ENCODE data around the gene LRSAM1.

Gene LRSAM1

GRCh38 chr9:127530206-127530941 is 79.1 kb downstream of the LRSAM1 start:
- in situ Hi-C loops (cut with MboI; ENCODE audit: low sequenced_read_pairs), result no loop called here

GRCh38 chr9:127531676-127532075 is 80.4 kb downstream of the LRSAM1 start:
- in situ Hi-C loops (cut with MboI; ENCODE audit: low sequenced_read_pairs), result no loop called here

GRCh38 chr9:127534250-127534906 is 83.1 kb downstream of the LRSAM1 start:
- in situ Hi-C loops (cut with MboI; ENCODE audit: low sequenced_read_pairs), result no loop called here

GRCh38 chr9:127534931-127535330 is 83.6 kb downstream of the LRSAM1 start:
- in situ Hi-C loops (cut with MboI; ENCODE audit: low sequenced_read_pairs), result no loop called here

- in situ Hi-C loops (cut with MboI; ENCODE audit: low sequenced_read_pairs), result no loop called here
These were observed 84.1 kb downstream of the LRSAM1 start for GRCh38 chr9:127535396-127535795.

- in situ Hi-C loops (cut with MboI; ENCODE audit: low sequenced_read_pairs), result no loop called here
These were observed 84.5 kb downstream of the LRSAM1 start for GRCh38 chr9:127535834-127536233.

- in situ Hi-C loops (cut with MboI; ENCODE audit: low sequenced_read_pairs), result no loop called here
These were observed 85.2 kb downstream of the LRSAM1 start for GRCh38 chr9:127536499-127536898.

GRCh38 chr9:127537014-127537413 is 85.7 kb downstream of the LRSAM1 start:
- in situ Hi-C loops (cut with MboI; ENCODE audit: low sequenced_read_pairs), result no loop called here

GRCh38 chr9:127537792-127538191 is 86.5 kb downstream of the LRSAM1 start:
- in situ Hi-C loops (cut with MboI; ENCODE audit: low sequenced_read_pairs), result no loop called here

GRCh38 chr9:127538849-127539258 is 87.5 kb downstream of the LRSAM1 start:
- in situ Hi-C loops (cut with MboI; ENCODE audit: low sequenced_read_pairs), result no loop called here

- in situ Hi-C loops (cut with MboI; ENCODE audit: low sequenced_read_pairs), result no loop called here
These were observed 88.1 kb downstream of the LRSAM1 start for GRCh38 chr9:127539259-127539981.

GRCh38 chr9:127539982-127540663 is 88.8 kb downstream of the LRSAM1 start:
- in situ Hi-C loops (cut with MboI; ENCODE audit: low sequenced_read_pairs), result no loop called here

- in situ Hi-C loops (cut with MboI; ENCODE audit: low sequenced_read_pairs), result no loop called here
These were observed 89.3 kb downstream of the LRSAM1 start for GRCh38 chr9:127540664-127541041.

GRCh38 chr9:127541176-127541575 is 89.9 kb downstream of the LRSAM1 start:
- in situ Hi-C loops (cut with MboI; ENCODE audit: low sequenced_read_pairs), result no loop called here

GRCh38 chr9:127541865-127542264 is 90.6 kb downstream of the LRSAM1 start:
- in situ Hi-C loops (cut with MboI; ENCODE audit: low sequenced_read_pairs), result no loop called here

GRCh38 chr9:127543221-127543620 is 91.9 kb downstream of the LRSAM1 start:
- in situ Hi-C loops (cut with MboI; ENCODE audit: low sequenced_read_pairs), result no loop called here

- in situ Hi-C loops (cut with MboI; ENCODE audit: low sequenced_read_pairs), result no loop called here
These were observed 92.7 kb downstream of the LRSAM1 start for GRCh38 chr9:127543973-127544533.

- in situ Hi-C loops (cut with MboI; ENCODE audit: low sequenced_read_pairs), result no loop called here
These were observed 94.2 kb downstream of the LRSAM1 start for GRCh38 chr9:127545196-127546124.

- in situ Hi-C loops (cut with MboI; ENCODE audit: low sequenced_read_pairs), result no loop called here
These were observed 95.0 kb downstream of the LRSAM1 start for GRCh38 chr9:127546125-127546832.
